ENCODE data around the gene GRB7. TPM values are rescaled to one million over a fixed set of nuclear protein-coding genes. Genes with fewer than 3 reads are reported as not detected.

Gene GRB7
- polyA plus RNA-seq, 2 of the 4 experiments (the other 2 are of a cell fraction), result 5.9 to 10.1 TPM

Small RNA genes lying within 50 kb of the gene (small RNA-seq; reads per million reads assigned to genes)
- 0 reads per million in 6 experiments for gene MIR4728

Other genes starting within 250 kb of the GRB7 start
- not detected in 2 replicates for gene NEUROD2, start 130.0 kb upstream of the GRB7 start, polyA plus RNA-seq (2011; rRNA removed)
- gene NEUROD2, start 130.0 kb upstream of the GRB7 start, polyA plus RNA-seq (2017; fragmentation: RNase III; extraction: RNeasy Plus Mini Kit Qiagen cat#74134 plus additional on column Dnase treatment), result not detected in 3 replicates
- gene PPP1R1B, start 111.0 kb upstream of the GRB7 start, polyA plus RNA-seq (2011; rRNA removed), result 0.07 and 0.10 TPM in 2 replicates
- gene PPP1R1B, start 111.0 kb upstream of the GRB7 start, polyA plus RNA-seq (2017; fragmentation: RNase III; extraction: RNeasy Plus Mini Kit Qiagen cat#74134 plus additional on column Dnase treatment), result not detected in 3 replicates
- gene STARD3, start 100.8 kb upstream of the GRB7 start, polyA plus RNA-seq (2011; rRNA removed), result 56.0 and 60.9 TPM in 2 replicates
- gene STARD3, start 100.8 kb upstream of the GRB7 start, polyA plus RNA-seq (2017; fragmentation: RNase III; extraction: RNeasy Plus Mini Kit Qiagen cat#74134 plus additional on column Dnase treatment), result 53.0 to 56.1 TPM (median 54.6 TPM) in 3 replicates
- 0.41 and 0.67 TPM in 2 replicates for gene TCAP, start 72.6 kb upstream of the GRB7 start, polyA plus RNA-seq (2011; rRNA removed)
- 1.0 to 1.6 TPM (median 1.2 TPM) in 3 replicates for gene TCAP, start 72.6 kb upstream of the GRB7 start, polyA plus RNA-seq (2017; fragmentation: RNase III; extraction: RNeasy Plus Mini Kit Qiagen cat#74134 plus additional on column Dnase treatment)
- not detected in 2 replicates for gene PNMT, start 69.5 kb upstream of the GRB7 start, polyA plus RNA-seq (2011; rRNA removed)
- 0.16 TPM in 1 of 3 replicates, not detected in the others for gene PNMT, start 69.5 kb upstream of the GRB7 start, polyA plus RNA-seq (2017; fragmentation: RNase III; extraction: RNeasy Plus Mini Kit Qiagen cat#74134 plus additional on column Dnase treatment)
- gene PGAP3, start 49.9 kb upstream of the GRB7 start, polyA plus RNA-seq (2011; rRNA removed), result 8.5 and 10.6 TPM in 2 replicates
- gene PGAP3, start 49.9 kb upstream of the GRB7 start, polyA plus RNA-seq (2017; fragmentation: RNase III; extraction: RNeasy Plus Mini Kit Qiagen cat#74134 plus additional on column Dnase treatment), result 6.2 to 8.0 TPM (median 7.3 TPM) in 3 replicates
- 22.4 and 34.8 TPM in 2 replicates for gene ERBB2, start 37.9 kb upstream of the GRB7 start, polyA plus RNA-seq (2011; rRNA removed)
- gene ERBB2, start 37.9 kb upstream of the GRB7 start, polyA plus RNA-seq (2017; fragmentation: RNase III; extraction: RNeasy Plus Mini Kit Qiagen cat#74134 plus additional on column Dnase treatment), result 28.6 to 32.4 TPM (median 32.0 TPM) in 3 replicates
- 63.9 and 111 TPM in 2 replicates for gene MIEN1, start 7.4 kb upstream of the GRB7 start, polyA plus RNA-seq (2011; rRNA removed)
- gene MIEN1, start 7.4 kb upstream of the GRB7 start, polyA plus RNA-seq (2017; fragmentation: RNase III; extraction: RNeasy Plus Mini Kit Qiagen cat#74134 plus additional on column Dnase treatment), result 73.2 to 86.5 TPM (median 85.5 TPM) in 3 replicates
- gene IKZF3, start 126.4 kb downstream of the GRB7 start, polyA plus RNA-seq (2011; rRNA removed), result not detected in 2 replicates
- gene IKZF3, start 126.4 kb downstream of the GRB7 start, polyA plus RNA-seq (2017; fragmentation: RNase III; extraction: RNeasy Plus Mini Kit Qiagen cat#74134 plus additional on column Dnase treatment), result not detected in 3 replicates
- not detected in 2 replicates for gene ZPBP2, start 130.3 kb downstream of the GRB7 start, polyA plus RNA-seq (2011; rRNA removed)
- gene ZPBP2, start 130.3 kb downstream of the GRB7 start, polyA plus RNA-seq (2017; fragmentation: RNase III; extraction: RNeasy Plus Mini Kit Qiagen cat#74134 plus additional on column Dnase treatment), result not detected in 3 replicates
- 7.7 and 9.4 TPM in 2 replicates for gene GSDMB, start 180.7 kb downstream of the GRB7 start, polyA plus RNA-seq (2011; rRNA removed)
- gene GSDMB, start 180.7 kb downstream of the GRB7 start, polyA plus RNA-seq (2017; fragmentation: RNase III; extraction: RNeasy Plus Mini Kit Qiagen cat#74134 plus additional on column Dnase treatment), result 4.9 to 6.8 TPM (median 6.4 TPM) in 3 replicates
- 26.9 and 49.0 TPM in 2 replicates for gene ORMDL3, start 189.7 kb downstream of the GRB7 start, polyA plus RNA-seq (2011; rRNA removed)
- 41.4 to 52.1 TPM (median 51.0 TPM) in 3 replicates for gene ORMDL3, start 189.7 kb downstream of the GRB7 start, polyA plus RNA-seq (2017; fragmentation: RNase III; extraction: RNeasy Plus Mini Kit Qiagen cat#74134 plus additional on column Dnase treatment)
- not detected in 2 replicates for gene LRRC3C, start 189.8 kb downstream of the GRB7 start, polyA plus RNA-seq (2011; rRNA removed)
- not detected in 3 replicates for gene LRRC3C, start 189.8 kb downstream of the GRB7 start, polyA plus RNA-seq (2017; fragmentation: RNase III; extraction: RNeasy Plus Mini Kit Qiagen cat#74134 plus additional on column Dnase treatment)
- not detected in 2 replicates for gene GSDMA, start 225.1 kb downstream of the GRB7 start, polyA plus RNA-seq (2011; rRNA removed)
- not detected in 3 replicates for gene GSDMA, start 225.1 kb downstream of the GRB7 start, polyA plus RNA-seq (2017; fragmentation: RNase III; extraction: RNeasy Plus Mini Kit Qiagen cat#74134 plus additional on column Dnase treatment)
- gene PSMD3, start 242.9 kb downstream of the GRB7 start, polyA plus RNA-seq (2011; rRNA removed), result 87.7 and 113 TPM in 2 replicates
- 186 to 193 TPM (median 187 TPM) in 3 replicates for gene PSMD3, start 242.9 kb downstream of the GRB7 start, polyA plus RNA-seq (2017; fragmentation: RNase III; extraction: RNeasy Plus Mini Kit Qiagen cat#74134 plus additional on column Dnase treatment)

Data from A549 (cell line).